ENCODE data around the gene NRL.

DNA sequence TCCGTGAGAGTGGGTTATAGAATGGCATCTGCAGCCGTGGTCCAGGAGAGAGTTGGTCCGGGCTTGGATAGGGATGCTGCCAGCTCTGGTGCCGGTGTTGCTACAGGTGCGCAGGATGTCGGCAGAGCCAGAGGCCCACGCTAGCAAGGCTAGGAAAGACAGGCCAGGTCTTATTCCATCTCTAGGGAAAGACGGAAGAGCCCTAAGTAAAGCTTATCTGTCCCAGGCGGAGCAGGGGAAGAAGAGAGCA lies 20.8 kb upstream of the NRL start:
- TF ChIP-seq, protein P1, sequence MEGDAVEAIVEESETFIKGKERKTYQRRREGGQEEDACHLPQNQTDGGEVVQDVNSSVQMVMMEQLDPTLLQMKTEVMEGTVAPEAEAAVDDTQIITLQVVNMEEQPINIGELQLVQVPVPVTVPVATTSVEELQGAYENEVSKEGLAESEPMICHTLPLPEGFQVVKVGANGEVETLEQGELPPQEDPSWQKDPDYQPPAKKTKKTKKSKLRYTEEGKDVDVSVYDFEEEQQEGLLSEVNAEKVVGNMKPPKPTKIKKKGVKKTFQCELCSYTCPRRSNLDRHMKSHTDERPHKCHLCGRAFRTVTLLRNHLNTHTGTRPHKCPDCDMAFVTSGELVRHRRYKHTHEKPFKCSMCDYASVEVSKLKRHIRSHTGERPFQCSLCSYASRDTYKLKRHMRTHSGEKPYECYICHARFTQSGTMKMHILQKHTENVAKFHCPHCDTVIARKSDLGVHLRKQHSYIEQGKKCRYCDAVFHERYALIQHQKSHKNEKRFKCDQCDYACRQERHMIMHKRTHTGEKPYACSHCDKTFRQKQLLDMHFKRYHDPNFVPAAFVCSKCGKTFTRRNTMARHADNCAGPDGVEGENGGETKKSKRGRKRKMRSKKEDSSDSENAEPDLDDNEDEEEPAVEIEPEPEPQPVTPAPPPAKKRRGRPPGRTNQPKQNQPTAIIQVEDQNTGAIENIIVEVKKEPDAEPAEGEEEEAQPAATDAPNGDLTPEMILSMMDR (conservative IDR thresholded peaks at IDR 0.05), result no peak
- no peak for TF ChIP-seq ZFX (IDR thresholded peaks at IDR 0.05)
